Activated T-helper 9 cell treated with anti-CD3 and anti-CD28 coated beads, Interleukin-2, amount 50 U/mL, for 16 hours (primary cell): ENCODE data around the gene HP.
"Not testable (repeated sequence)": the region's sequence is repeated elsewhere in the genome, so short reads cannot be mapped to it uniquely, and the experiment has no call there.

ENCODE experiments used
- DNase-seq: peaks from one replicate; pipeline ENCODE4 v3.0.0-alpha.2; 2020; ENCODE audit warnings: low read depth

Gene HP

GRCh38 chr16:72043539-72043938 lies 10.8 kb upstream of the HP start:
- DNase-seq = no peak

- DNase-seq = no peak
Observed at GRCh38 chr16:72044296-72044695, 10.0 kb upstream of the HP start.

- DNase-seq = no peak
Observed at GRCh38 chr16:72044825-72045359, 9.4 kb upstream of the HP start.

DNA sequence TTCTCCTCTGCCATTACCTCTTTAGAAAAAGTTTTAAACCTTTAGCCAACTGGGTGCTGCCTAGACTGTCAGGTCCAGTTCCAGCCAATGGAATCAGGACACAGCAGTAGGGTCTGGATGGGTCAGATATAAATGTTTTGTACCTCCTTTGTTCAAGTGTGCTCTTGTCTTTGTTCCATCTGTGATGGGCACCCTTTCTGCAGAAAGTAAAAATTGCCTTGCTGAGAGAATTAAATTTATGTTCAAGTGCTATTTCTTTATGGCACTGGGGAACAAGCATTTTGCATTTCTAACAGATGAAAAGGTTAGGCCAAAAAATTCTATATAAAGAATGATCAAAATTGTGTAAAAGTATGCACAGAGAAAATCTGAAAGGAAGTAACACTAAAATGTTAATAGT lies 5.2 kb upstream of the HP start:
- DNase-seq = no peak

DNA sequence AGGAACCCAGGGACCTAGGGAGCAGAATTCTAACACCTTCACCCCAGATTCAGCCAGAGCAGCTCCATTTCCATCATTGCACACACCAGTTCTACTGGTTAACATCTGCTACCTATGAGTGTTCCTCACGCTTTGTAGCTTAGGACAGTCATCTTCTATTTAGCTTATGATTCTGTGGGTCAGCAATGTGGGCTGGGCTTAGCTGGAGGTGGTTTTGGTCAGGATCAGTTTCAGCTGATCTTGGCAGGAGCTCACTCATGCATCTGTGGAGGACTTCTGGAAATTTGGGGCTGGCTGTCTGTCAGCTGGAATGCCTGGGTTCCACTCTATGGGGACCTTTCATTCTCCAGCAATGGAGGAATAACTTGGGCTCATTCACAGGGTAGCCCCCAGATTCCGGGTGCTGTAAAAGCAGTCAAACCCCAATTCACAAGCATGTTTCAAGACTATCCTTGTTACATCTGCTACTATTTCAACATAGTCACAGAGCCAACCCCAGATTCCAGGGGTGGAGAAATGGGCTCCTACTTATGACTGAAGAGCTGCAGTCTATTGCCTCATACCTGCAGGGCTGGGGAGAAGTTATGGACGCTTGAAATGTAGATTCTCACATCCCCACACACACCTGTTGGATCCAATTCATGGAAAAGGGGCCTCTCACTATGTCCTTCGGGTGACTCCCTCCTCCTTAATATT lies 3.4 kb upstream of the HP start:
- DNase-seq = no peak

DNA sequence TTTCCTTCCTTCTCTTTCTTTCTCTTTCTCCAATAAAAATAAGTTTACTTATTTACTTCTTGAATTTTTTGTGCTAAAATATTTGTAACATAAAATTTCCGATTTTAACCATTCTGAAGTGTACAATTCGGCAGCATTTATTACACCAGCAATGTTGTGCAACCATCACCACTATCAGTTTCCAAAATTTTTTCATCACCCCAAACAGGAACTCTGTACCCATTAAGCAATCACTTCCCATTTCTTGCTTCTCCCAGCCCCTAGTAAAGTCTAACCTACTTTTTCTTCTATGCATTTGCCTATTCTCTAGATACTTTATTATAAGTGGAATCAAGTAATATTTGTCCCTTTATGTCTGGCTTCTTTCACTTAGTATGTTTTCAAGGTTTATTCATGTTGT lies 2.5 kb upstream of the HP start:
- DNase-seq = no peak

GRCh38 chr16:72055911-72056310 lies 1.6 kb downstream of the HP start:
- DNase-seq = no peak

GRCh38 chr16:72057313-72057712 lies 3.0 kb downstream of the HP start:
- DNase-seq = not testable (repeated sequence)

GRCh38 chr16:72059060-72059459 lies 4.8 kb downstream of the HP start:
- DNase-seq = not testable (repeated sequence)

DNA sequence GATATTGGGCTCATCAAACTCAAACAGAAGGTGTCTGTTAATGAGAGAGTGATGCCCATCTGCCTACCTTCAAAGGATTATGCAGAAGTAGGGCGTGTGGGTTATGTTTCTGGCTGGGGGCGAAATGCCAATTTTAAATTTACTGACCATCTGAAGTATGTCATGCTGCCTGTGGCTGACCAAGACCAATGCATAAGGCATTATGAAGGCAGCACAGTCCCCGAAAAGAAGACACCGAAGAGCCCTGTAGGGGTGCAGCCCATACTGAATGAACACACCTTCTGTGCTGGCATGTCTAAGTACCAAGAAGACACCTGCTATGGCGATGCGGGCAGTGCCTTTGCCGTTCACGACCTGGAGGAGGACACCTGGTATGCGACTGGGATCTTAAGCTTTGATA lies 6.1 kb downstream of the HP start:
- DNase-seq = no peak

DNA sequence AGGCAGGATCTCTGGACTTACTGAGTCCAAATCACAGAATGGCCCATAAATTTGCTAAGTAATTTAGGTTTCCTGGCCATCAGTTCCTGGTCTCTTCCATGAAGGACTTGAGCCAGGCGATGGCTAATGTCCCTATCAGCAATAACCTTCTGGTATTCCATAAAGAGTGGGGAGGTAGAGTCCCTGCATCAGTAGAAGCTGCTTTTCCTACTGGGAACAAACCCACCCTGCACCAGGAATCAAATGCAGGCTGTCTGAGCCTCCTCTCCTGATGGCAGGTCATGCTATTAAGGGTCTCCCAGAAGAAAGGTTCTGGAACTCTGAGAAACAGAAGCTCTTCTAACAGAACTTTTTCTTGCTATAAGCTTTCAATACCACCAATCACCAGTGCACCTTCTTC lies 7.3 kb downstream of the HP start:
- no peak for DNase-seq

- DNase-seq = no peak
Observed at GRCh38 chr16:72064361-72064894, 10.1 kb downstream of the HP start.

DNA sequence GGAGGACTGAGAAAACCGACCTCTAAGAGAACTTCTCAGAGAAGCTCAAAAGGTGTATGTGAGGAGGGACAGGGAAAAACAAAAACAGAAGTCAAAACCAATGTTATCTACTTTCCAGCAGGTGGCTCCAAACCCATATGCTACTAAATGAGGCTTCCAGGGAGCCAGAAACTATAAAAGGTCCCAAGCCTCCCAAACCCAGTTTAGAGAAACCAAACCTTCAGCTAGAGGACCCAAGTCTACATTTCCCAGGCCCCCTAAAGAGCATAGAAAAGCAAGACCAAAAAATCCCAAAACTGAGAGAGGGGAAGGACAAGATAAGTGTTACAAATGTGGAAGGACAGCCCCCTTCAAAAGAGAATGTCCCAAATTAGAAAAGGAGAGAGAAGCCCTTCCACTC lies 12.4 kb downstream of the HP start:
- DNase-seq = no peak

DNA sequence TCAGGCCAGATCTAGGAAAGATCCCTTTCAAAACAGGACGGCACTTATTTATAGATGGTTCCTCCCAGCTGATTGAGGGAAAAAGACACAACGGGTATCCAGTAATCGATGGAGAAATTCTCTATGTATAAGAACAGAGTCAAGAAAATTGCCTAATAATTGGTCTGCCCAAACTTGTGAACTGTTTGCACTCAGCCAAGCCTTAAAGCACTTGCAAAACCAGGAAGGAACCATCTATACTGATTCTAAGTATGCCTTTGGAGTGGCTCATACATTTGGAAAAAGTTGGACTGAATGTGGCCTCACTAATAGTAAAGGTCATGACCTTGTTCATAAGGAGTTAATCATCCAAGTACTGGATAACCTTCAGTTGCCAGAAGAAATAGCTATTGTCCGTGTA lies 14.6 kb downstream of the HP start:
- no peak for DNase-seq

- no peak for DNase-seq
Observed at GRCh38 chr16:72072514-72073342, 18.4 kb downstream of the HP start.

- no peak for DNase-seq
Observed at GRCh38 chr16:72073560-72074230, 19.4 kb downstream of the HP start.

GRCh38 chr16:72075067-72075466 lies 20.8 kb downstream of the HP start:
- DNase-seq = not testable (repeated sequence)

DNA sequence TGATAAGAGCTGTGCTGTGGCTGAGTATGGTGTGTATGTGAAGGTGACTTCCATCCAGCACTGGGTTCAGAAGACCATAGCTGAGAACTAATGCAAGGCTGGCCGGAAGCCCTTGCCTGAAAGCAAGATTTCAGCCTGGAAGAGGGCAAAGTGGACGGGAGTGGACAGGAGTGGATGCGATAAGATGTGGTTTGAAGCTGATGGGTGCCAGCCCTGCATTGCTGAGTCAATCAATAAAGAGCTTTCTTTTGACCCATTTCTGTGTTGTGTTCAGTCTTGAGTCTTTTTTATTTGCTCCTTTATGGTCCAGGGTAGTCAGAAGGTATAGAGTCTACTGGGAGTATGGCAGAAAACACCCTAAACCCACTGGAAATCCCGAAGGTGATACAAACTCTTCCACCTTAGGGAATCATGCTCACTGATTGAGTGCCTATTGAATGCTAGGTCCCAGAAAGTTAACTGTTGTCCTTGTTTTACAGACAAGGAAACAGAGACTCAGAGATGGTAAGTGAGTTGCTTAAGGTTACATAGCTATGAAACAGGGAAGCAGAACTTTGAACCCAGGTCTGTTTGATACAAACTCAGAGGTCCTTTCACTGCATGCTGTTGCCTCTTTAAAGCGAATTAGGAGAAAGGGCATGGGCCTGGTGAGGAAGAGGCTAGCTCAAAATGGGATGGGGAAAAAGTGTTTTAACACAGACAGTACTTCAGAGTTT lies 22.8 kb downstream of the HP start:
- DNase-seq = not testable (repeated sequence)

- DNase-seq = no peak
Observed at GRCh38 chr16:72083778-72084404, 29.6 kb downstream of the HP start.

DNA sequence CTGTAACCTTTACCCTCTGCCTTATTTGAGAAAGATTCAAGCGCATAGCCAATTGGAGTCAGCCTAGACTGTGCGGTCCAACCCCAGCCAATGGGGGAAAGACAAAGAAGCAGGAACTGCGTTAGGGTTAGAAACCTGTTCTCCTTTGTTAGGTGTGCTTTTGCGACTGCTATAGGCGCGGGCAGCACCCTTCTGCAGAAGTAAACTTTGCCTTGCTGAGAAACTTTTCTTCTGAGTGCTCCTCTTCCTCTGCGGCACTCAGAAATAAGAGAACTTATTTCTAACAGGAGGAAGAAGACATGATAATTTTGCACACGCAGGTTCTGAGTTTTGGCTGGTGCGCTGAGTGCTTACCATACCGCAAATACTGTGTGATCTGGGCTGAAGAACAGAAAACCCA lies 30.1 kb downstream of the HP start:
- DNase-seq = no peak

- DNase-seq = no peak
Observed at GRCh38 chr16:72085002-72085401, 30.7 kb downstream of the HP start.
